HCT116 (cell line): ENCODE results near the gene TM4SF4. TPM values are rescaled to one million over a fixed set of nuclear protein-coding genes. Genes with fewer than 3 reads are reported as not detected.

Source experiments
- ATAC-seq: fragments of 200-7000 bp; cut with Tn5 transposase; 2 replicates; pipeline ENCODE4 v1.9.1; 2020; ENCODE audit warnings: mild to moderate bottlenecking, moderate library complexity
- BruUV-seq: library from RNA; stranded (reverse); fragments of 400-500 nt; replicated peaks from 2 replicates; lab custom pipeline; 2021; lab: Mats Ljungman, UMichigan
- CTCF ChIA-PET: fragments of 300-600 bp; sonication (Branson Sonifier 250); formaldehyde crosslinking; loops from one replicate; lab custom pipeline; 2021; ENCODE audit warnings: antibody characterized with exemption; lab: Charles Lee
- POLR2A ChIA-PET: fragments of 300-600, 350-600 bp; sonication (Branson Sonifier 250); formaldehyde crosslinking; loops from one replicate; lab custom pipeline; 2021; ENCODE audit warnings: antibody characterized with exemption; lab: Charles Lee
- RAD21 ChIA-PET, 2 experiments: fragments of 300-600 bp; sonication (Branson Sonifier 250); formaldehyde crosslinking; loops; one replicate each; lab custom pipeline; 2023; ENCODE audit warnings: low total read pairs in 2 of 2; ENCODE audit not compliant: uncharacterized antibody in 2 of 2, unreplicated experiment in 2 of 2, low non-redundant PET in 1 of 2; lab: Charles Lee
- DNase-seq: peaks from one replicate; pipeline ENCODE4 v3.0.0-alpha.2; 2010; ENCODE audit warnings: low read depth, low spot score
- H2AFZ ChIP-seq: fragments of 200-600 bp; shearing (Covaris generic), sonication (generic); 2 replicates; pipeline ENCODE4 v1.6.1; 2017; ENCODE audit warnings: low read depth, mixed run types, mixed read lengths, antibody characterized with exemption, low read length; ENCODE audit not compliant: poor library complexity, severe bottlenecking
- H3K27ac ChIP-seq: 2 replicates; pipeline ENCODE4 v1.5.1; 2012; ENCODE audit warnings: low read depth, low read length
- H3K27me3 ChIP-seq: fragments of 200-600 bp; sonication (generic); 2 replicates; pipeline ENCODE4 v1.6.1; 2016; ENCODE audit warnings: mixed run types, low read length, mixed read lengths; ENCODE audit not compliant: insufficient read depth
- H3K36me3 ChIP-seq, 2 experiments: fragments of 200-500 bp in 1 of 2; fragments of 200-600 bp in 1 of 2; sonication (Bioruptor generic) in 1 of 2; sonication (generic) in 1 of 2; 2 replicates each; pipeline versions ENCODE4 v1.5.1 to v1.6.1; 2014 to 2016; ENCODE audit warnings: low read length in 2 of 2, inconsistent platforms in 1 of 2, mixed read lengths in 1 of 2, mixed run types in 1 of 2; ENCODE audit not compliant: insufficient read depth in 2 of 2, control insufficient read depth in 1 of 2
- H3K4me1 ChIP-seq, 2 experiments: fragments of 200-600 bp in 1 of 2; sonication (generic) in 1 of 2; 2 replicates each; pipeline versions ENCODE4 v1.5.1 to v1.6.1; 2012 to 2017; ENCODE audit warnings: low read length in 2 of 2, inconsistent platforms in 1 of 2, mild to moderate bottlenecking in 1 of 2, mixed read lengths in 1 of 2, mixed run types in 1 of 2, moderate library complexity in 1 of 2; ENCODE audit not compliant: insufficient read depth in 2 of 2, control insufficient read depth in 1 of 2
- H3K4me2 ChIP-seq: fragments of 200-600 bp; sonication (generic); 2 replicates; pipeline ENCODE4 v1.6.1; 2017; ENCODE audit warnings: mixed run types, low read length, mixed read lengths
- H3K4me3 ChIP-seq, 2 experiments: fragments of 200-600 bp in 1 of 2; sonication (generic) in 1 of 2; replicated peaks in 1 of 2; 2 replicates each; pipeline ENCODE4 v1.5.1; 2011 to 2016; ENCODE audit warnings: low read length in 2 of 2, control low read depth in 1 of 2, low read depth in 1 of 2, mild to moderate bottlenecking in 1 of 2, mixed read lengths in 1 of 2, mixed run types in 1 of 2
- H3K79me2 ChIP-seq: fragments of 200-600 bp; sonication (generic); 2 replicates; pipeline ENCODE4 v1.6.1; 2017; ENCODE audit warnings: mild to moderate bottlenecking, mixed run types, low read length, moderate library complexity, mixed read lengths; ENCODE audit not compliant: insufficient read depth
- H3K9ac ChIP-seq: fragments of 200-600 bp; sonication (generic); 2 replicates; pipeline ENCODE4 v1.6.1; 2016; ENCODE audit warnings: low read length, mixed read lengths
- H3K9me2 ChIP-seq: fragments of 200-600 bp; sonication (generic), shearing (Covaris generic); 2 replicates; pipeline ENCODE4 v1.6.1; 2017; ENCODE audit warnings: mixed run types, mild to moderate bottlenecking, moderate library complexity; ENCODE audit not compliant: insufficient read depth
- H3K9me3 ChIP-seq, 2 experiments: fragments of 200-500 bp in 1 of 2; fragments of 200-600 bp in 1 of 2; sonication (Bioruptor generic) in 1 of 2; sonication (generic) in 1 of 2; 2 replicates each; pipeline ENCODE4 v1.6.1; 2014 to 2017; ENCODE audit warnings: low read length in 2 of 2, mixed read lengths in 2 of 2, inconsistent platforms in 1 of 2, low read depth in 1 of 2, mild to moderate bottlenecking in 1 of 2, mixed run types in 1 of 2, moderate library complexity in 1 of 2; ENCODE audit not compliant: control insufficient read depth in 1 of 2, insufficient read depth in 1 of 2
- H4K20me1 ChIP-seq: fragments of 200-600 bp; sonication (generic), shearing (Covaris generic); 2 replicates; pipeline ENCODE4 v1.6.1; 2017; ENCODE audit warnings: mixed run types, mild to moderate bottlenecking, moderate library complexity; ENCODE audit not compliant: insufficient read depth
- CEBPB ChIP-seq: IDR thresholded peaks from 2 replicates; pipeline ENCODE4 v1.6.1; 2012; ENCODE audit warnings: low read depth
- CTCF ChIP-seq, 3 experiments: fragments of 200-600 bp in 1 of 3; sonication (generic) in 1 of 3; IDR thresholded peaks in 2 of 3; conservative IDR thresholded peaks in 1 of 3; 2 replicates each; pipeline ENCODE4 v1.5.1; 2012 to 2017; ENCODE audit warnings: low read depth in 2 of 3, low read length in 2 of 3, antibody characterized with exemption in 1 of 3, borderline replicate concordance in 1 of 3, control low read depth in 1 of 3, mild to moderate bottlenecking in 1 of 3, mixed read lengths in 1 of 3, mixed run types in 1 of 3, moderate library complexity in 1 of 3; ENCODE audit not compliant: insufficient read depth in 1 of 3
- ELF1 ChIP-seq: IDR thresholded peaks from 2 replicates; pipeline ENCODE4 v1.6.1; 2012; ENCODE audit warnings: low read depth, borderline replicate concordance
- FOSL1 ChIP-seq: IDR thresholded peaks from 2 replicates; pipeline ENCODE4 v1.6.1; 2012; ENCODE audit warnings: low read depth
- JUND ChIP-seq: IDR thresholded peaks from 2 replicates; pipeline ENCODE4 v1.6.1; 2012
- POLR2AphosphoS5 ChIP-seq: IDR thresholded peaks from 2 replicates; pipeline ENCODE4 v1.6.1; 2011; ENCODE audit warnings: mild to moderate bottlenecking, low read depth, low read length, moderate library complexity
- RAD21 ChIP-seq: IDR thresholded peaks from 2 replicates; pipeline ENCODE4 v1.6.1; 2012; ENCODE audit warnings: low read depth, mild to moderate bottlenecking
- REST ChIP-seq: IDR thresholded peaks from 2 replicates; pipeline ENCODE4 v1.6.1; 2012; ENCODE audit warnings: low read depth
- SIN3A ChIP-seq: IDR thresholded peaks from 2 replicates; pipeline ENCODE4 v1.6.1; 2012; ENCODE audit warnings: low read depth
- SRF ChIP-seq: IDR thresholded peaks from 2 replicates; pipeline ENCODE4 v1.6.1; 2012; ENCODE audit warnings: low read depth
- ZFX ChIP-seq: fragments of 450-650 bp; IDR thresholded peaks from 2 replicates; pipeline ENCODE4 v1.6.1; 2017
- ZNF274 ChIP-seq: fragments of 200-500 bp; sonication (Bioruptor generic); IDR thresholded peaks from 2 replicates; pipeline ENCODE4 v1.6.1; 2014; ENCODE audit warnings: mild to moderate bottlenecking, low read depth, low read length, inconsistent platforms
- intact Hi-C: fragments of 100-400 bp; cut with micrococcal nuclease; formaldehyde crosslinking; loops from 2 replicates; pipeline ENCODE4 v1.10.0; 2022
- total RNA-seq: library from RNA; stranded (reverse); gene quantifications from one replicate; pipeline ENCODE4 v1.2.1, GENCODE V29; 2021; ENCODE audit not compliant: unreplicated experiment
- TF ChIP-seq, protein P1 (sequence below): IDR thresholded peaks from 2 replicates; pipeline ENCODE4 v1.6.1; 2012

The TM4SF4 gene
- total RNA-seq, 1 experiment from 2014 or later = 0.91 TPM

- TF ChIP-seq REST (no peak), ZNF274 (no peak), POLR2AphosphoS5 (no peak), CEBPB (no peak)
Measured at GRCh38 chr3:149454746-149455145, 19.8 kb upstream of the TM4SF4 start (continued).

GRCh38 chr3:149455366-149455765 lies 19.1 kb upstream of the TM4SF4 start:
- no peak overlapping the region for H3K9ac ChIP-seq
- ChIA-PET RAD21 (no interaction called here), POLR2A (no interaction called here), CTCF (interaction anchor here (1.2 kb wide), 1 partner anchor 34 kb away, joined by 3 read pairs; no protein-coding TSS in a partner anchor)
- no peak overlapping the region for H2AFZ ChIP-seq
- peaks cover 3 to 6% of the 10 kb centered on the region in 2 experiments; a peak in 2 of 4 replicates for H3K9me3 ChIP-seq
- no peak overlapping the region for H3K4me3 ChIP-seq
- TF ChIP-seq CEBPB = no peak
- TF ChIP-seq ZNF274 = no peak
- TF ChIP-seq, protein P1, sequence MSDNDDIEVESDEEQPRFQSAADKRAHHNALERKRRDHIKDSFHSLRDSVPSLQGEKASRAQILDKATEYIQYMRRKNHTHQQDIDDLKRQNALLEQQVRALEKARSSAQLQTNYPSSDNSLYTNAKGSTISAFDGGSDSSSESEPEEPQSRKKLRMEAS = no peak
- no peak for TF ChIP-seq CTCF (IDR thresholded peaks at IDR 0.05 in 2 of 3, conservative IDR thresholded peaks at IDR 0.05 in 1 of 3; ENCODE audit: borderline replicate concordance in 1 of 3, insufficient read depth in 1 of 3, low read depth in 2 of 3, low read length in 2 of 3)
- TF ChIP-seq REST = no peak
- TF ChIP-seq FOSL1 = no peak
- TF ChIP-seq JUND = no peak
- TF ChIP-seq ELF1 = no peak
- TF ChIP-seq RAD21 = no peak
- no peak for TF ChIP-seq ZFX
- no peak for TF ChIP-seq SIN3A
- no peak for TF ChIP-seq SRF
- H3K79me2 ChIP-seq = no peaks in the 10 kb centered on the region
- no peaks in the 10 kb centered on the region for H3K27me3 ChIP-seq
- DNase-seq (no peak), ATAC-seq (no peak)
- no peaks in the 10 kb centered on the region for H4K20me1 ChIP-seq
- H3K4me1 ChIP-seq = no peaks in the 10 kb centered on the region
- intact Hi-C loops = no loop called here
- H3K36me3 ChIP-seq = no peaks in the 10 kb centered on the region
- H3K4me2 ChIP-seq = no peak overlapping the region
- H3K9me2 ChIP-seq = no peaks in the 10 kb centered on the region
- BruUV-seq = no TSS peak
- no peak overlapping the region for H3K27ac ChIP-seq
